Stimulated activated naive B cell treated with anti-CD40 and anti-IgM and Interleukin-4, amounts not matched to agents 10 μg/mL and 1 μg/mL and 100 μg/mL, for 72 hours (primary cell): ENCODE measurements around the gene TYW1.
"Not testable (repeated sequence)": the region's sequence is repeated elsewhere in the genome, so short reads cannot be mapped to it uniquely, and the experiment has no call there.

Experiments used
- ATAC-seq, 2 donors: fragments of 150-1000 bp; cut with Tn5 transposase; replicated peaks; 2 replicates each; pipeline ENCODE4 v1.10.0; 2021; ENCODE audit warnings: moderate library complexity in 1 of 2
- DNase-seq: peaks from one replicate; pipeline ENCODE4 v3.0.0; 2021
- H3K27ac Mint-ChIP-seq: one replicate; pipeline ENCODE4 v1.8.0; 2022; ENCODE audit warnings: mild to moderate bottlenecking, mixed read lengths
- H3K27me3 Mint-ChIP-seq, 2 donors: one replicate each; pipeline ENCODE4 v1.8.0; 2022; ENCODE audit warnings: mixed read lengths in 2 of 2
- H3K36me3 Mint-ChIP-seq, 2 donors: one replicate each; pipeline ENCODE4 v1.8.0; 2022; ENCODE audit warnings: mixed read lengths in 2 of 2, mild to moderate bottlenecking in 1 of 2
- H3K4me1 Mint-ChIP-seq, 2 donors: one replicate each; pipeline ENCODE4 v1.8.0; 2022; ENCODE audit warnings: mixed read lengths in 2 of 2, mild to moderate bottlenecking in 1 of 2
- H3K4me3 Mint-ChIP-seq, 2 donors: one replicate each; pipeline ENCODE4 v1.8.0; 2022; ENCODE audit warnings: mild to moderate bottlenecking in 2 of 2, mixed read lengths in 2 of 2, moderate library complexity in 1 of 2
- H3K9me3 Mint-ChIP-seq, 2 donors: one replicate each; pipeline ENCODE4 v1.8.0; 2022; ENCODE audit warnings: mixed read lengths in 2 of 2, mild to moderate bottlenecking in 1 of 2

Gene TYW1

GRCh38 chr7:67266070-67266469, 269.4 kb downstream of the TYW1 start:
- not testable (repeated sequence) for H3K27me3 Mint-ChIP-seq, H3K9me3 Mint-ChIP-seq, H3K27ac Mint-ChIP-seq, DNase-seq, H3K4me1 Mint-ChIP-seq, H3K4me3 Mint-ChIP-seq, ATAC-seq
- H3K36me3 Mint-ChIP-seq = peaks cover 20 to 27% of the 10 kb centered on the region in 2 donors

- H3K36me3 Mint-ChIP-seq = peaks cover 13 to 18% of the 10 kb centered on the region in 2 donors
- no peak for ATAC-seq
- peaks cover 1 to 3% of the 10 kb centered on the region in 2 donors for H3K9me3 Mint-ChIP-seq
- H3K4me1 Mint-ChIP-seq = no peaks in the 10 kb centered on the region
- DNase-seq = no peak
- H3K4me3 Mint-ChIP-seq = no peak overlapping the region
- H3K27ac Mint-ChIP-seq = no peak overlapping the region
- no peaks in the 10 kb centered on the region for H3K27me3 Mint-ChIP-seq
Observed at GRCh38 chr7:67267914-67268313, 271.3 kb downstream of the TYW1 start.

GRCh38 chr7:67269916-67270315, 273.3 kb downstream of the TYW1 start:
- H3K36me3 Mint-ChIP-seq, H3K9me3 Mint-ChIP-seq, H3K4me3 Mint-ChIP-seq, DNase-seq, H3K4me1 Mint-ChIP-seq, ATAC-seq, H3K27ac Mint-ChIP-seq, H3K27me3 Mint-ChIP-seq: not testable (repeated sequence)
